GM12878 (cell line): Measurements from ENCODE around the gene NUP155. TPM values are rescaled to one million over a fixed set of nuclear protein-coding genes. Genes with fewer than 3 reads are reported as not detected.
A peak's percentile ranks its signal among the peaks of the same experiment; 100 is the strongest.

Experiments used
- BCL3 ChIP-seq: IDR thresholded peaks from 2 replicates; pipeline ENCODE4 v1.6.1; 2011; ENCODE audit warnings: borderline replicate concordance, low read depth, mild to moderate bottlenecking, moderate library complexity, low read length; ENCODE audit not compliant: insufficient read depth, poor library complexity, severe bottlenecking
- CEBPZ ChIP-seq: fragments of 150-350 bp; IDR thresholded peaks from 2 replicates; pipeline ENCODE4 v1.6.1; 2016; ENCODE audit warnings: low read depth, low read length
- CREB1 ChIP-seq: IDR thresholded peaks from 2 replicates; pipeline ENCODE4 v1.6.1; 2012; ENCODE audit warnings: low read depth, mild to moderate bottlenecking, inconsistent platforms
- GATAD2B ChIP-seq: fragments of 450-650 bp; conservative IDR thresholded peaks from 2 replicates; pipeline ENCODE4 v1.6.1; 2017; ENCODE audit warnings: low read depth, mild to moderate bottlenecking, moderate library complexity
- PAX5 ChIP-seq: IDR thresholded peaks from 2 replicates; pipeline ENCODE4 v1.6.1; 2011; ENCODE audit warnings: low read depth, low read length, borderline replicate concordance
- POLR2AphosphoS5 ChIP-seq: IDR thresholded peaks from 2 replicates; pipeline ENCODE4 v1.6.1; 2011; ENCODE audit warnings: mild to moderate bottlenecking, low read length, inconsistent platforms
- SMAD5 ChIP-seq: IDR thresholded peaks from 2 replicates; pipeline ENCODE4 v1.6.1; 2016; ENCODE audit warnings: antibody characterized with exemption, low read depth
- SRF ChIP-seq, 2 experiments: IDR thresholded peaks; 2 replicates each; pipeline ENCODE4 v1.6.1; 2011; ENCODE audit warnings: low read depth in 2 of 2, low read length in 2 of 2, mild to moderate bottlenecking in 1 of 2, moderate library complexity in 1 of 2
- TCF7 ChIP-seq: IDR thresholded peaks from 2 replicates; pipeline ENCODE4 v1.6.1; 2014; ENCODE audit warnings: antibody characterized with exemption, borderline replicate concordance
- YY1 ChIP-seq: IDR thresholded peaks from 2 replicates; pipeline ENCODE4 v1.6.1; 2011; ENCODE audit warnings: low read depth, mild to moderate bottlenecking, low read length
- ZNF687 ChIP-seq: fragments of 450-650 bp; IDR thresholded peaks from 2 replicates; pipeline ENCODE4 v1.6.1; 2017; ENCODE audit warnings: mild to moderate bottlenecking, moderate library complexity
- polyA plus RNA-seq, 11 experiments: library from polyadenylated mRNA; depleted of rRNA in 4 of 11; unstranded in 6 of 11; stranded (reverse) in 5 of 11; fragments of >200 nt; fragmentation: Nextera tagmentation in 4 of 11; fragmentation: Illumina TruSeq in 1 of 11; extraction: Ambion mirVana in 4 of 11; extraction: Trizol in 1 of 11; gene quantifications; 1 replicate in 1 of 11; 2 replicates in 10 of 11; pipeline versions ENCODE4 v1.2.1 to v1.2.3, GENCODE V29; 2011 to 2016; ENCODE audit warnings: inconsistent platforms in 2 of 11, missing spikeins in 2 of 11, low read depth in 1 of 11
- total RNA-seq, 4 experiments: library from RNA; depleted of rRNA in 3 of 4; stranded (reverse); fragments of >200 nt in 3 of 4; fragmentation: Illumina TruSeq in 1 of 4; extraction: Trizol in 1 of 4; gene quantifications; 2 replicates each; pipeline versions ENCODE4 v1.2.1 to v1.2.3, GENCODE V29; 2013 to 2021
- TF ChIP-seq, protein P1 (sequence below): IDR thresholded peaks from 2 replicates; pipeline ENCODE4 v1.6.1; 2012; ENCODE audit warnings: low read depth, low read length, improper control_type of control experiment

Gene NUP155
- total and polyA plus RNA-seq, 10 of the 15 experiments (the other 5 are each of a cell fraction or from before 2014, with no cell fraction given), result 15.9 to 58.6 (median 37.1) TPM

DNA sequence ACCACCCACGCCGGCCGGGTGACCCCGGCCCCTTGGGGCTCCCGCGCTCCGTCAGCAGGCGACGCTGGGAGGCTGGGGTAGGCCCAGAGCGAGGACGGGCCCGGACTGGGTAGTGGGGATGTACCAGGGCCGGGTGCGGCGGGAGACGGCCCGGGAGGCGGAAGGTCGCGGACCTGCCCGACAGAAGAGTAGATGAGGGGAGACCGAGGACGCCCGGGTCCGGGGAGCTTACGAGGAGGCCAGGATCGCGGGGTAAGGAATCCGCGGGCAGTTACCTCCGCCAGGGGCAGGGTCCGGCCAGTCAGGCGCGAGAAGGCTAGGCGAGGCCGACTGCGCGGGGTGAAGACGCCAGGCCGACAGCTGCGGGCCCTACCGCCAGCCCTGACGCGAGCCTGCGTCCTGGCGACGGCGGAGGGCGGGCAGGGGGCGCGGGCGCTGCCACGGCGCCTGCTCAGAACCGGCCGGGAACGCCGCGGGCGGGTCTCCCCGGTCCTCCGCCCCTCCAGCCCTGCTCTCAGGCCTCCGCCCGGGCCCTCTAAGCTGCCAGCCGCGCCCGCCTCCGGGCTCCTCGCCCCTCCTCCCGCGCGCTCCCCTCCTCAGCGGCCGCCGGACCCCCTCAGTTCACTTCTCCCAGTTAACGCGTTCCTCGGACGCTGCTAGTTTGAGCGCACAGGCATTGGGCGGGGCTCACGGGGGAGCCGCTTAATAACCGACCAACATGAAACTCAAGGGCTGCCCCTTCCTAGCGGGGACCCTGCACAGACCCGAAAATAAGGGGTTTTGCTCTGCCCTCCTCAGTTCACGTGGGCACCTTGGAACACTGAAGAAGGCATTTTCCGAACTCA, 121.7 kb downstream of the NUP155 start, which contains the start of gene CPLANE1 (continued):
- no peak for TF ChIP-seq CEBPZ
- 0 out of 2 replicates have a peak, but pooled peaks have one; percentile 13 for TF ChIP-seq PAX5
- TF ChIP-seq BCL3, result no peak
- no peak for TF ChIP-seq SRF (IDR thresholded peaks at IDR 0.05; ENCODE audit: low read depth in 2 of 2, low read length in 2 of 2)
- no peak for TF ChIP-seq SMAD5
- TF ChIP-seq GATAD2B, result peak; percentile 95
- TF ChIP-seq POLR2AphosphoS5, result peak; percentile 65
- TF ChIP-seq, protein P1, sequence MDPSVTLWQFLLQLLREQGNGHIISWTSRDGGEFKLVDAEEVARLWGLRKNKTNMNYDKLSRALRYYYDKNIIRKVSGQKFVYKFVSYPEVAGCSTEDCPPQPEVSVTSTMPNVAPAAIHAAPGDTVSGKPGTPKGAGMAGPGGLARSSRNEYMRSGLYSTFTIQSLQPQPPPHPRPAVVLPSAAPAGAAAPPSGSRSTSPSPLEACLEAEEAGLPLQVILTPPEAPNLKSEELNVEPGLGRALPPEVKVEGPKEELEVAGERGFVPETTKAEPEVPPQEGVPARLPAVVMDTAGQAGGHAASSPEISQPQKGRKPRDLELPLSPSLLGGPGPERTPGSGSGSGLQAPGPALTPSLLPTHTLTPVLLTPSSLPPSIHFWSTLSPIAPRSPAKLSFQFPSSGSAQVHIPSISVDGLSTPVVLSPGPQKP, result 0 out of 2 replicates have a peak, but pooled peaks have one; percentile 27
- TF ChIP-seq YY1, result peak; percentile 22; the same call in 1 of the 2 replicates
- TF ChIP-seq TCF7, result no peak
- peak; percentile 54 for TF ChIP-seq CREB1
- TF ChIP-seq ZNF687, result peak; percentile 67; the same call in 1 of the 2 replicates
